ENCODE measurements around the gene MMEL1. TPM values are rescaled to one million over a fixed set of nuclear protein-coding genes. Genes with fewer than 3 reads are reported as not detected.

Gene MMEL1
- total and polyA plus RNA-seq, 2 donors, result 2.6 to 4.2 TPM

DNA sequence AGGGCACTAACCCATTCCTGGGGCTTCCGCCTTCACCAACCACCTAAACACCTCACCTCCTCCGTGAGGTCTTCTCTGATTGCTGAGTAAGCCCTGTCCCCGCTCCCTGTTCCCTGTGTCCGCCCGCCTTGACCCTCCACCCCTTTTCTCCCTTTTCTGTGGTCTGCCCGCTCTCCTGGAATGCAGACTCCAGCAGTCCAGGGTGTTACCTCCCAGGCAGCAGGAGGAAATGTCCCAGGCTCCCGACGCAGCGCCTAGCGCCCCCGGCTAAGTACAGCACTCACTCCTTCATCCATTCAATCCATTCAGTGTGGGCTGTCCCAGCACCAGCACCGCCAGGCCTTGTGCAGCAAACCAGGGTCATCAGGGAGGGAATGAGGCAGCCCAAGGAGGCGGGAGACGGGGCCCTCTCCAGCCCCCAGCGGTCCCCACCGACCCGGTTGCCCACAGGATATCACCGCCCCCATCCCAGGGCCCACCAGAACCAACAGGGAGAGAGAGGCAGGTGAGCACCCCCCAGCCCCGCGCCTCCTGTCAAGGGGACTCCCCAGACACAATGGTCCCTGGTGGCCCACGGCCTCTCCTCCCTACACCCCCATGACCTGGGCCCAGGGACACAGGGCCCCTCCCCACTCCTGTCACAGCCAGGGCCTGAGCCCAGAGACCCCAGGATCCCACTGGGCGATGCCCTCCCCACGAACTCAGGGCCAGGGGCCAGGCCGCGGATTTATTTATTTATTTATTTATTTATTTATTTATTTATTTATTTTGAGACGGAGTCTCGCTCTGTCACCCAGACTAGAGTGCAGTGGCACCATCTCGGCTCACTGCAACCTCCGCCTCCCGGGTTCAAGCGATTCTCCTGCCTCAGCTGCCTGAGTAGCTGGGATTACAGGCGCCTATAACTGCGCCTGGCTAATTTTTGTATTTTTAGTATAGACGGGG, 66.4 kb downstream of the MMEL1 start:
- Histone ChIP-seq H3K4me3 (ENCODE audit: low read depth, low read length) (no peak overlapping the region), H3K36me3 (ENCODE audit: insufficient read depth) (no peaks in the 10 kb centered on the region), H3K4me1 (ENCODE audit: insufficient read depth) (no peaks in the 10 kb centered on the region), H3K27ac (ENCODE audit: low read depth) (no peak overlapping the region)
- WGBS, result 73% methylated on average over 34 of the region's 34 CpGs
- DNase-seq (ENCODE audit: extremely low spot score), result no peak

DNA sequence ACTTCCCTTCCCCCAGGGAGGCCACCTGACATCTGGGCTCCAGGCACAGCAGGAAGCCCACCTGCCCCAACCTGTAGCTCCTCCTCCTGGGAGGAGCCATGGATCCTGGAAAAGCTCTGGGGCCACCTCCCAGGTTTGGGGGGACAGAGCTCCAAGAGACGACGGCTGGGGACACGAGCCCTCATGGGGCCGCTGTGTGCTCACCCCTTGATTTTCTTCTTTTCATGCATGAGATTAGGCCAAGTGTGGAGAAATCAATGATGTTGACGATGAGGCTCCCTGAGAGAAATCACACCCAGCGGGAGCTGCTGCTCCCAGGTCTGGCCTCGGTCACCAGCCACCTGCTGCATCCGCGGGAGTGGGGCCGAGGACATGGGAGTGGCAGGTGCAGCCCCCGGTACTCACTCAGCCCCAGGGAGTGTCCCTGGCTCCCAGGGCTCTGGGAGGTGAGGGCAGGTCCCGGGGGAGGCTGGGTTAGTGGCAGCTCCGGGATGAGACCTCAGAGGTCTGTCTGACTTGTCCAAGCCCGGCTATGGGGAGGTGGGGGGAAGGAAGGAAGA, 67.9 kb downstream of the MMEL1 start:
- Histone ChIP-seq H3K36me3 (ENCODE audit: insufficient read depth) (no peaks in the 10 kb centered on the region), H3K4me3 (ENCODE audit: low read depth, low read length) (no peak overlapping the region), H3K4me1 (ENCODE audit: insufficient read depth) (no peaks in the 10 kb centered on the region), H3K27ac (ENCODE audit: low read depth) (no peak overlapping the region)
- DNase-seq (ENCODE audit: extremely low spot score), result no peak
- 51% methylated on average over 14 of the region's 14 CpGs for WGBS

DNA sequence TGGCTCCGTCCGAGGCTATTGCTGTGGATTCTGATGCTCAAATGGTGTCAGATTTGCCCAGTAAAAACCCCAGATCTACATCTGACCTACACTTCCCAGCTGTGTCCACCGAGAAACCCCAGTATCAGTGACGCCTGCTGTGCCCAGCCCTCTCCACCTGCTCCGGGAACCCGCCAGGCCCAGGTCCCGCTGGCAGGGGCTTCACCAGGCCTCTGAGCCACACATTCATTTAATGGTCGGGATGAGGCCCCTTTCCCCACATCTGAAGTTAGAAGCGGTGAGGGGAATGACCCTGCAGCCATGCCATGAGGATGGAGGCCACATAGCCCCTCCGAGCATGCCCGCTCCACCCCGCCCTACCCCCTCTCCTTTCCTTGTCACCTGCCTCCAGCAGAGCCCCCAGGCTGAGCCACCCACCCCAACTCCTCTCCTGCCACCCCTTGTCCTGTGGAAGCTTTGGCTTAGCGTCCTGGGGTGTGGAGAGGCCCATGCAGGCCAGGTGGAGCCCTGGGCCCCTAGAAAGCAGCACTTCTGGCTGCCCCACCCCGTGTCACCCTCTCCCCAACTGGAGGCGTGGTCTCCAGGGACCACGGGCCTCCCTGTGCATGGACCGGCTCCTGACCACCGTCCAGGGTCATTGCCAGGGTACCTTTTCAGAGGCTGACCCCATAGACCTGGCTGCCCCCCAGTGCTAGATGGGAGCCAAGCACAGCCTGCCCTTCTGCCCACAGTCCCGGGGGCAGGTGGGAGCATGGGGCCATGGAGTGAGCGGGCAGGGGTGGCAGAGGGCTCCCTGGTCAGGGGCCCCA, 68.6 kb downstream of the MMEL1 start:
- Histone ChIP-seq H3K4me3 (ENCODE audit: low read depth, low read length) (no peak overlapping the region), H3K36me3 (ENCODE audit: insufficient read depth) (no peaks in the 10 kb centered on the region), H3K27ac (ENCODE audit: low read depth) (no peak overlapping the region), H3K4me1 (ENCODE audit: insufficient read depth) (no peaks in the 10 kb centered on the region)
- WGBS, result 77% methylated on average over 20 of the region's 20 CpGs
- DNase-seq (ENCODE audit: extremely low spot score), result no peak

DNA sequence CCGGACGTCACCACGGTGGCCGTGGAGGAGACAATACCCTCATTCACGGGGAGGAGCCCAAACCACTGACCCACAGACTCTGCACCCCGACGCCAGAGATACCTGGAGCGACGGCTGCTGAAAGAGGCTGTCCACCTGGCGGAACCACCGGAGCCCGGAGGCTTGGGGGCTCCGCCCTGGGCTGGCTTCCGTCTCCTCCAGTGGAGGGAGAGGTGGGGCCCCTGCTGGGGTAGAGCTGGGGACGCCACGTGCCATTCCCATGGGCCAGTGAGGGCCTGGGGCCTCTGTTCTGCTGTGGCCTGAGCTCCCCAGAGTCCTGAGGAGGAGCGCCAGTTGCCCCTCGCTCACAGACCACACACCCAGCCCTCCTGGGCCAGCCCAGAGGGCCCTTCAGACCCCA, 69.6 kb downstream of the MMEL1 start:
- H3K4me1 ChIP-seq (ENCODE audit: insufficient read depth), result no peaks in the 10 kb centered on the region
- no peak overlapping the region for H3K27ac ChIP-seq (ENCODE audit: low read depth)
- DNase-seq (ENCODE audit: extremely low spot score), result no peak
- 79% methylated on average over 18 of the region's 18 CpGs for WGBS
- H3K4me3 ChIP-seq (ENCODE audit: low read depth, low read length), result no peak overlapping the region
- no peaks in the 10 kb centered on the region for H3K36me3 ChIP-seq (ENCODE audit: insufficient read depth)

DNA sequence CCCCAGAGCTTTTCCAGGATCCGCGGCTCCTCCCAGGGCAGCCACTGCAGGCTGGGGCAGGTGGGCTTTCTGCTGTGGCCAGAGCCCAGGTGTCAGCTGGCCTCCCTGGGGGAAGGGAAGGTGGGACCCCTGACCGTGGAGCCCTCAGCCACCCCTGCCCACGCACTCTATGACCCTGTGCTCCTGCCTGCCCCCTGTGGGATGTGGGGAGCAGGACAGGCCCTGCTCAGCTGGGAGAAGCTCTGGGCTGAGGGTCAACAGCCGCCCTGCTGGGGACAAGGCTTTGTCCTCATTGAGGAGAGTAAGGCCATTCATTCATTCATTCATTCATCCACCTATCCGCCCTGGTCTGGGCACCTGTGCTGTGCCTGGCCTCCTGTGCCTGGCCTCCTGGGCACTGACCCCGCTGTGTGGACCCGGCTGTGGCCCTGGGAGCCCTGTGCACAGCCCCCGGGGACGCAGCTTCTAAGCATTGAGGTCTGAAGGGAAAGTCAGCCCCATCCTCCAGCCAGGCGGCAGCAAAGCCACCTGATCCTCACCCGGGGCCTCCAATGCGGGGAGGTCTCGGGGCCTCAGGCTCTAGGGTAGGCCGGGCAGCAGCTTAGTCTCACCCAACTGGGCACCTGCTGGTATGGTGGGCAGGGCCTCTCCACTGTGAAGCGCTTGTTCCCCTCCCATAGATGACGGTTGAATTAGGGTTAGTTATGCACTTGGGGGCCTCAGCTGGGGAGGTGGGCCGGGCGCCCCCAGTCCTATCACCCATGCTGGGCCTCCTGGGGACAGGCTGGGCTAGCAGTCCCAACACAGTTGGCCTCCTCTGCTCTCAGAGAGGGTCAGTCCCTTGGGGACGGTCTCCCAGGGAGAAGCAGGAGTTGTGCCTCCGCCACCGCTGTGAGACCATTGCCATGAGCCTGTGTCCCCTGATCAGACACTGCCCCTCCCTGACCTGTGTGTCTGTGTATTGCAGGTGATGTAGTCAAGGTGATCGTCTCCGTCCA, 70.6 kb downstream of the MMEL1 start:
- DNase-seq (ENCODE audit: extremely low spot score), result no peak
- 90% methylated on average over 24 of the region's 24 CpGs for WGBS
- H3K4me1 ChIP-seq (ENCODE audit: insufficient read depth), result no peaks in the 10 kb centered on the region
- H3K4me3 ChIP-seq (ENCODE audit: low read depth, low read length), result no peak overlapping the region
- H3K36me3 ChIP-seq (ENCODE audit: insufficient read depth), result no peaks in the 10 kb centered on the region
- H3K27ac ChIP-seq (ENCODE audit: low read depth), result no peak overlapping the region

DNA sequence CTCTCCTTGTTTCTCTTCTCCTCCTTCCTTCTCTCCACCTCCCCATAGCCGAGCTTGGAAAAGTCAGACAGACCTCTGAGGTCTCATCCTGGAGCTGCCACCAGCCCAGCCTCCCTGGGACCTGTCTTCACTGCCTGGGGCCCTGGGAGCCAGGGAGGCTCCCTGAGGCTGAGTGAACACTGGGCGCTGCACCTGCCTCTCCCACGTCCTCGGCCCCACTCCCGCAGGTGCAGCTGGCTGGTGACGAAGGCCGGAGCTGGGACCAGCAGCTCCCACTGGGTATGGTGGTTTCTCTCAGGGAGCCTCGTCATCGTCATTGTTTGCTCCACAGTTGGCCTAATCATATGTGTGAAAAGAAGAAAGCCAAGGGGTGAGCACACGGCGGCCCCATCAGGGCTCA, 71.4 kb downstream of the MMEL1 start:
- Histone ChIP-seq H3K4me3 (ENCODE audit: low read depth, low read length) (no peak overlapping the region), H3K36me3 (ENCODE audit: insufficient read depth) (no peaks in the 10 kb centered on the region), H3K4me1 (ENCODE audit: insufficient read depth) (no peaks in the 10 kb centered on the region), H3K27ac (ENCODE audit: low read depth) (no peak overlapping the region)
- 88% methylated on average over 11 of the region's 11 CpGs for WGBS
- no peak for DNase-seq (ENCODE audit: extremely low spot score)

DNA sequence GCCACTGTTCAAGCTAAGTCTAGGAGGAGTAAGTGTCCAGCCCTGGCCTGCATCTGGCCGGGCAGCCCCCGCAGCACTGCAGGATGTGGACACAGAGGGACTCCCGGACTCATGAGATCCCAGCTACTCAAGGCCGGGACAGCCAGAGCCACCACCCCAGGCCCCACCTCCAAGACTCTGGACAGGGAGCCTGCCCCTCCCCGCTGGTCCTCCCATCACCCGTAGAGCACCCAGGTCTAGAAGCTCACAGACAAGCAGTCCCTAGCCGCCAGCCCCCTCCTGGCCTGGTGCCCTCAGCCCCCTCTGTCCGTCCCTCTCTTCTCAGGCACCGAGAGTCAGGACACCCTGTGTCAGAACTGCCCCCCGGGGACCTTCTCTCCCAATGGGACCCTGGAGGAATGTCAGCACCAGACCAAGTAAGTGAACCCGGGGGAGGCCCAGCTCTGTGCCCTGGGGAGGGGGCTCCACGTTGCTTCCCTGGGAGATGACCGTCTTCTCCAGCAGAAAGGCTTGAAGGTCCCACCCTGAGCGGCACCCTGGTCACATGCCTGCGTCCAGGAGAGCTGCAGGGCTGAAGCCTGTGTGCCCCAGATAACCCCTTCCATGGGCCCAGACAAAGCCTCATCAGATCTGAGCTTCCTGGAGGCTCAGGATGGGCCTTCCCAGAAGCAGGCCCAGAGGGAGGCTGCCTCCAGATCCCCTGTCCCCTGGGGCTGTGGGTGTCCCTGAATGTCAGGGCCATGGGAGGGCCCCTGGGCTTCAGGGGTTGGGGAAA, 72.3 kb downstream of the MMEL1 start:
- H3K27ac ChIP-seq (ENCODE audit: low read depth), result no peak overlapping the region
- H3K4me1 ChIP-seq (ENCODE audit: insufficient read depth), result no peaks in the 10 kb centered on the region
- H3K4me3 ChIP-seq (ENCODE audit: low read depth, low read length), result no peak overlapping the region
- DNase-seq (ENCODE audit: extremely low spot score), result no peak
- H3K36me3 ChIP-seq (ENCODE audit: insufficient read depth), result no peaks in the 10 kb centered on the region
- WGBS, result 86% methylated on average over 15 of the region's 15 CpGs

DNA sequence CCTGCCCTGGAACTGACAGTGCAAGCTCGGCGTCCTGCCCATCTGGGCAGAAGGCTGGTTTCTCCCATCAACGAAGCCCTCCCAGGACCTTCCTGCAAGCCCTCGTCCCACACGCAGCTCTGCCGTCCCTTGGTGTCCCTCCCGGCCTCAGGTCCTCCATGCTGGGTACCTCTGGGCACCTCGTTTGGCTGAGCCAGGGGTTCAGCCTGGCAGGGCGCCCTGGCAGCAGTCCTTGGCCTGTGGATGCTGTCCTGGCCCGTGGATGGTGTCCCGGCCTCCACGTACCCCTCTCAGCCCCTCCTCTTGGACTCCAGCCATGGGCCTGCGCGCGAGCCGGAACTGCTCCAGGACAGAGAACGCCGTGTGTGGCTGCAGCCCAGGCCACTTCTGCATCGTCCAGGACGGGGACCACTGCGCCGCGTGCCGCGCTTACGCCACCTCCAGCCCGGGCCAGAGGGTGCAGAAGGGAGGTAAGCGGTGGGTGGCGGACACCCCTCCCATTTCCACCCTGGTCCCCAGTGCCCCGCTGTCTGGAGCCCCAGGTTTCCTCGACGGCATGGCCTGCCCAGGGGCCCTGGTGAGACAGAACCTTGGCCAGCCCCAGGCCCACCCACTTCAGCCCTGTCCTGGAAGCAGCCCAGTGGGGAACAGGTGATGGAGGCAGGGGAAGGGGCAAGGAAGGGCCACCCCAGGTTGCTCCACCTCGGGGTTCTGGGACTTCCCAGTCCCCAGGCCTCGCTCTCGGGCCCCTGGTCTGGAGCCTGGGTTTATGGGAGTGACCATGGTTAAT, 73.1 kb downstream of the MMEL1 start:
- H3K36me3 ChIP-seq (ENCODE audit: insufficient read depth), result no peaks in the 10 kb centered on the region
- no peak overlapping the region for H3K27ac ChIP-seq (ENCODE audit: low read depth)
- no peak for DNase-seq (ENCODE audit: extremely low spot score)
- 84% methylated on average over 35 of the region's 35 CpGs for WGBS
- no peak overlapping the region for H3K4me3 ChIP-seq (ENCODE audit: low read depth, low read length)
- H3K4me1 ChIP-seq (ENCODE audit: insufficient read depth), result no peaks in the 10 kb centered on the region

DNA sequence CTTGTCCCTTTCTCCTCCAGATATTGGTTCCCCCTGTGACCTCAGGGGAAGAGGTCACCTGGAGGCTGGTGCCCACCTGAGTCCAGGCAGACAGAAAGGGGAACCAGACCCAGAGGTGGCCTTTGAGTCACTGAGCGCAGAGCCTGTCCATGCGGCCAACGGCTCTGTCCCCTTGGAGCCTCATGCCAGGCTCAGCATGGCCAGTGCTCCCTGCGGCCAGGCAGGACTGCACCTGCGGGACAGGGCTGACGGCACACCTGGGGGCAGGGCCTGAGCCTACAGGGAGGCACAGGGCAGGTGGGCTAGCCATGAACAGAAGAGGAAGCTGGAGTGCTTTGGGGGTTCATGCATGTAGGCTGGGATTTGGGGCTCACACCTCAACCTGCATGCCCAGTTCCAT, 74.0 kb downstream of the MMEL1 start:
- H3K4me1 ChIP-seq (ENCODE audit: insufficient read depth), result no peaks in the 10 kb centered on the region
- no peak overlapping the region for H3K4me3 ChIP-seq (ENCODE audit: low read depth, low read length)
- DNase-seq (ENCODE audit: extremely low spot score), result no peak
- no peak overlapping the region for H3K27ac ChIP-seq (ENCODE audit: low read depth)
- 94% methylated on average over 6 of the region's 6 CpGs for WGBS
- H3K36me3 ChIP-seq (ENCODE audit: insufficient read depth), result no peaks in the 10 kb centered on the region

DNA sequence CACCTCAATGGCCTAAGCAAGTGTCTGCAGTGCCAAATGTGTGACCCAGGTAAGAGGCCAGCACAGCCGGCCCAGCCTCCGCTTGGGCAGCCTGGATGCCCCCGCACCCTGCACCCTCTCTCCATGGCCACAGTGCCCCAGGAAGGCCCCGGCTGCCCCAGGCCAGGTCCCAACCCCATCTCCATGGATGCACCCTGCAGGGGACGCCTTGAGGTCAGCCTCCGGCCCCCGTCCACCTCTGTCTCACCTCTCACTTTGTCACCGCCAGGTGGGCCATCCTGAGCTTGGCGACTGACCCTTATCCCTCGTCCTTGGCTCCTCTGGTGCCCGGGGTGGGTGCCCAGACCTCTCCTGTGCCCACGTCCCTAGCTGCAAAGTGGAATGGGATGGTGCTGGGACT, 74.4 kb downstream of the MMEL1 start:
- 94% methylated on average over 12 of the region's 12 CpGs for WGBS
- no peak for DNase-seq (ENCODE audit: extremely low spot score)
- Histone ChIP-seq H3K36me3 (ENCODE audit: insufficient read depth) (no peaks in the 10 kb centered on the region), H3K27ac (ENCODE audit: low read depth) (no peak overlapping the region), H3K4me1 (ENCODE audit: insufficient read depth) (no peaks in the 10 kb centered on the region), H3K4me3 (ENCODE audit: low read depth, low read length) (no peak overlapping the region)

DNA sequence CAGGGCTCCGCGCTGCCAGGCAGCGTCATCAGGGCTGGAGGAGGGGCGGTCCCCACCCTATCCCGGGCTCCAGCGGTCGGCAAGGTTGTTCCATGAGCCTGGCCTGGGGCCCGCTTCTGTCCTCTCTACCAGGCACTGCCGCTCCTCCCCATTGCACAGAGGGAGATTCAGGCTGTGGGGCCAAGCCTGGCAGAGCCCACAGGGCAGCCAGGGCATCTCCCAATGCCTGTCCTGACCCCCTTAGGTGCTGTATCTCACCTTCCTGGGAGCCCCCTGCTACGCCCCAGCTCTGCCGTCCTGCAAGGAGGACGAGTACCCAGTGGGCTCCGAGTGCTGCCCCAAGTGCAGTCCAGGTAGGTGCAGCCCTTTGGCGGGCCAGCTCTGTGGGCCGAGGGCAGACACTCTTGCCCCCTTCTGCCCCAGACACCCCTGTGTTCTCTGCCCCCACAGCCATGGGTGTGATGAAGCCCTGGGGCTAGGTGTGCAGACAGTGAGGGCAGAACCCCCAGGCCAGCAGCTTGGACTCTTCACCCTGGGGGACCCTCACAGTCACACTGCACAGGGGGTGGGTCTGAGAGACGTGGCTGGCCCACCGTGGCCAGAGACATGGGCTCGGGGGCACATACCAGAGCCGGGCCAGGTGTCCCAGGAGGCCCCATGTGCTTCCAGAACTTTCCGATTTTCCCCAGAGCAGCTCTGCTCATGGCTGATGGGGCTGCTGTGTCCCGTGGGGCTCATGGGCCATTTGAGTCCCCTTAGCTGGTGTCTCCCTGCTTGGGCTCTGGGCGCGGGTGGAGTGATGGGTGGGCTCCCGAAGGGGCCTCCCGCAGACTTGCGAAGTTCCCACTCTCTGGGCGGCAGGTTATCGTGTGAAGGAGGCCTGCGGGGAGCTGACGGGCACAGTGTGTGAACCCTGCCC, 75.1 kb downstream of the MMEL1 start:
- DNase-seq (ENCODE audit: extremely low spot score), result no peak
- 84% methylated on average over 30 of the region's 30 CpGs for WGBS
- H3K36me3 ChIP-seq (ENCODE audit: insufficient read depth), result no peaks in the 10 kb centered on the region
- no peaks in the 10 kb centered on the region for H3K4me1 ChIP-seq (ENCODE audit: insufficient read depth)
- peak overlapping the region; percentile 57 for H3K4me3 ChIP-seq (ENCODE audit: low read depth, low read length)
- no peak overlapping the region for H3K27ac ChIP-seq (ENCODE audit: low read depth)
